Stimulated activated CD4-positive, alpha-beta T cell treated with anti-CD3 and anti-CD28 coated beads, Interleukin-15, amount 100 ng/mL, for 24 hours (primary cell): ENCODE measurements around the gene FOXJ3.

Experiments
- DNase-seq: peaks from one replicate; pipeline ENCODE4 v3.0.0-alpha.2; 2020

The FOXJ3 gene

GRCh38 chr1:42302034-42302433, 33.0 kb downstream of the FOXJ3 start:
- no peak for DNase-seq

- no peak for DNase-seq
These were observed 36.5 kb downstream of the FOXJ3 start for GRCh38 chr1:42298520-42298919.

DNA sequence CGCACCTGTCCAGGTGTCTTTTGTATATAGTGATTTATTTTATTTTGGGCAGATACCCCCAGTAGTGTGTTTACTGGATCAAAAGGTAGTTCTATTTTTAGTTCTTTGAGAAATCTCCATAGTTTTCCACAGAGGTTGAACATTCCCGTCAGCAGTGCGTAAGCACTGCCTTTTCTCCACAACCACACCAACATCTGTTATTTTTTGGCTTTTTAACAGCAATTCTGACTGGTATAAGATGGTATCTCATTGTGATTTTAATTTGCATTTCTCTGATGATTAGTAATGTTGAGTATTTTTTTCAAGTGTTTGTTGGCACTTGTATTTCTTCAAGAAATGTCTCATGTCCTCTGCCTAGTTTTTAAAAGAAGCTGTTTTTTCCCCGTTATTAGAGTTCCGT, 39.2 kb downstream of the FOXJ3 start:
- no peak for DNase-seq

- DNase-seq = no peak
These were observed 44.9 kb downstream of the FOXJ3 start for GRCh38 chr1:42290130-42290529.

- no peak for DNase-seq
These were observed 46.6 kb downstream of the FOXJ3 start for GRCh38 chr1:42288311-42288985.

DNA sequence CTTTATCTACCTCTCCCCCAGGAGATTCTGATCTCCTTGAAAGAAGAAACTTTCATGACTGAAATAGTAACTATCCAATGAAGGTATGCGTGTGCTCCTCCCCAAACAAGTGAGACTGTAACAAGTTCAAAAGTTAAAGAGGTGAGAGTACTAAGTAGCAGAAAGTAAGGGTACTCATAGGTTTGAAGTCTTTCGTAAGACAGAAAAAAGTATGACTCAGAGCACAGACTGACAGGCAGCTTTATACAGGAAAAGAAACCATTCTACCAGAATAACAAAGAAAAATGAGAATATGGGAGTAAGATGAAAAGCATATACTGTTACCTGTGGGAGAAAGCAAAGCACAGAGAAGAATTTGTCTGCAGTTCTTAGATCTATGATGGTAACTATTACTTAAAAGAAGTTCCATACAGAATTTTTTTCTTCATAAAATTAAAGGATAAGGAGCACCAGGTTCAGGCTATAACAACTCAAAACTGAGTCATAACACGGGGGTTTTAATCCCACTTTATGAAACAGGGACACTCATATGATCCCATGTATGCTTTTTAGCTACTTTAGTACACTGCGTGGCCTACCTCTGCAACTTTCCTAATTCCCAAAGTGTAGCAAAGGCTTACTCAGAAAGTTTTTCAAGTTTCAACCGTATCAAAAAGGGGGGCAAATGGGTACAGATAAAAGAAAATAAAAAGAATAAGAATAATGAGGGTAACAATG, 52.0 kb downstream of the FOXJ3 start:
- no peak for DNase-seq

- no peak for DNase-seq
These were observed 52.9 kb downstream of the FOXJ3 start for GRCh38 chr1:42282024-42282579.

GRCh38 chr1:42280821-42281220, 54.2 kb downstream of the FOXJ3 start:
- no peak for DNase-seq

GRCh38 chr1:42279055-42279454, 56.0 kb downstream of the FOXJ3 start:
- DNase-seq = no peak

GRCh38 chr1:42272920-42273319, 62.1 kb downstream of the FOXJ3 start:
- no peak for DNase-seq

DNA sequence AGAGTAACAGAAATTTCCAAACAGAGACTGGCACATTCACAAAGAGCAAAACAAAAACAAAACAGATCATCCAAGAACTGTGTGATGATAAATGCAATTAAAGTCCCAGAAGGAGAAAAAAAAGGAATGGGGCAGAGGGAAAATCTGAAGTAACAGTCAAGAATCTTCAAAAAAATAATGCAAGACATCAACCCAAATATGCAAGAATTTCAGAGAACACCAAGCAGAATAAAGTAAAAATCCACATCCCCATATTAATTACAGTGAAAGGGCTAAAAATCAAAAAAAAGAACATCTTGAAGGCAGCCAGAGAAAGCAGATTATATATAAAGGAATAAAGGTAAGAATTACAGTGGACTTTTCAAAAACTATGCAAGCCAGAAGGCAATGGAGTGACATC, 67.1 kb downstream of the FOXJ3 start:
- DNase-seq = no peak

GRCh38 chr1:42266253-42267135, 68.5 kb downstream of the FOXJ3 start:
- no peak for DNase-seq

GRCh38 chr1:42264511-42265190, 70.4 kb downstream of the FOXJ3 start:
- no peak for DNase-seq

GRCh38 chr1:42263019-42263418, 72.0 kb downstream of the FOXJ3 start:
- no peak for DNase-seq

GRCh38 chr1:42260376-42261070, 74.5 kb downstream of the FOXJ3 start:
- DNase-seq = no peak

DNA sequence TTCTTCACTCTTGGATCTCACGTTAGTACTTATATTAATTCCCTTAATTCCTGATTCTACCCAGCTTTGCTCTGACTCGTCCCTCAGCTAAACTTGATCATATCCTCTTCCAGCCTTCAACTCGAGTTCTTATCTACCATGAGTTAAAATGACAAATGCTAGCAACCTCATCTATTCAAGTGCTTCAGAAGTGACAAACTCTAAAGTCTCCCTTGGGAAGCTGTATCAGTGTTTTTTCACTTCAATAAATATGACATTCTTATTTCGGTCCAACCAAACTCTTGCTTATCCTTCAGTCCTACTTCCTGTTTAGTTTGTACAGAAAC, 75.3 kb downstream of the FOXJ3 start:
- no peak for DNase-seq

- no peak for DNase-seq
These were observed 75.8 kb downstream of the FOXJ3 start for GRCh38 chr1:42259059-42259738.

DNA sequence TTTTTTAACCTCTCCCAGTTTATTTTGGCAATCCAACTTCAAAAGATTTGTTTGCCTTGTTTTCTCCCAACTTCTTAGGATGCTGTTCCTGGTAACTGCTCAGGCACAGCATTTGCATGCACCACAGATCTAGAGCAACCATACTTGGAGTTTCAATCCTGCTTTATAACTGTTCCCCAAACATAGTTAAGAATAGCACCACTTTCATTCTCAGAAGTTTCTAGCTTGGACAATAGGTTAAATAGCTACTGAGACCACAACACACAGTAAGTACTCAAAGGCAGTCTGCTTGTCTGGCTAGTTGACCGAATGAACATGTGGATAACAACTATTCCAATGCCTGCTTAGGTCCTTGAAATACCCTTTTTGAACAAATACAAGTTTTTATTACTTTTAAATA, 76.8 kb downstream of the FOXJ3 start:
- no peak for DNase-seq

DNA sequence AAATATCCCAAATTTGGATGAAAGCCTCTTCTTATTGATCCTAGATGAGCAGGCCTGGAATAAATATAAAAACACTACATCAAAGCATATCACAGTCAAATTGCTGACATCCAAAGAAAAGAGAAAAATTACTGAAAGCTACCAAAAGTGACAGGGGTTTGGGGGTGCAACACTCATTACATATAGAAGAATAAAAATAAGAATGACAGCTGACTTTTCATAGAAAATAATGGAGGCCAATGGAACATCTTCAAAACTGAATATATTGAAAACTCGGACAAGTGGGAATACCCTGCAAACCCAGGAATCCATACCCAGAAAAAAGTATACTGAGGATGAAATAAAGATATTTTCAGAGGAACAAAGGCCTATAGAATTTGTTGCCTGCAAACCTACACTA, 84.0 kb downstream of the FOXJ3 start:
- no peak for DNase-seq

DNA sequence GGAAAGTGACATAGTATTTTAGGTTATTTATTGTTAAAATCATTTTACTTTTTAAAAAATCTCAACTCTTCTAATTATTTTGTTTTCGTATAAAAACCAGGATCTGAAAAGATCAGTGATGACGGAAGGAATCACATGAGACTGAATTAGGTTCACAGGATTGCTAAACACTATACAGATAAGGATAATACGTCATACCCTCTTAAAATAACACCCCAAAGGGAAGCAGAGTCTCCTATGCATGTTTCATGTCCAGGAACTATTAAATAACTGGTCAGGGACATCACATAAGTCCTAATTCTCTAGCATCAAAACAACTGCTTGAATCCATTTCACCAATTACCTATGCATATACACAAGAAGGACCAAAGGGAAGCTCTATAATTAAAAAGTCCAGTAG, 84.9 kb downstream of the FOXJ3 start:
- no peak for DNase-seq

DNA sequence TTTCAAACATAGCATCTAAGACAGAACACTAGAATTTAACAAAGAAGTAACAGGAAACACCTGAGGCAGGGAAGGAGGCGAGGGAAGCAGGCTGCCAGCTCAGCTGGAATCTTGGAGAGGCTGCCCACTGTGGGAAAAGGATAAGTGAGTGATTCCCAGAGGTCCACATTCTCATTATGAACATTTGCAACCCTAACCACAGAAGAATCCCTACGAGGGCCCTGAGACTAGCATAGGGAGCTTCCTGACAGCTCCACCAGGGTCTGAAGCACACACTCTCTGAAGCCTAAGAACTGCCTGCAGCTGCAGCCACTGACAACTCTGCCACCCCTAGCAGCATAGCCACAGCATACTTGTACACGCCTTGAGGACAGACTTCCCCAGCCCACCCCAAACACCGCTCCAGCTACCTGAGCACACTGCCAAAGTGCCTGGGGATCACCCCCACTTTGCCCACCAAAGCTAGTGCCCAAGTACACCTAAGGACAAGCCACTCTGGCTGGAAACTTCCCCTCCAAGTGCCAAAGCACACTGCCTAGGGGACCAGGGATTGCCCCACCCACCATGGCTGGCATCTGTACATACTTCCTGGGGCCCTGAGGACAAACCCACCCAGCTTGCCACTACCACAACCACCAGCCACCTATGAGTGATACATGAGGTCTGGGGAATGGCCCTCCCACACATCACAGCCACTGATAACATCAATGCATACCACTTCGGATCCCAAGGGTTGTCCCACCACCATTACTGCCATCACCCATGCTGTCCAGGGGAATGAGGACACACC, 93.9 kb downstream of the FOXJ3 start:
- DNase-seq = no peak
